GM18511 (cell line): ENCODE results near the gene PIGU.
"Not testable (repeated sequence)": the region's sequence is repeated elsewhere in the genome, so short reads cannot be mapped to it uniquely, and the experiment has no call there.

Source experiments
- ATAC-seq: cut with Tn5 transposase; IDR thresholded peaks from one replicate; pipeline ENCODE4 v1.9.1; 2021; ENCODE audit warnings: mild to moderate bottlenecking, moderate library complexity; ENCODE audit not compliant: unreplicated experiment

PIGU gene

DNA sequence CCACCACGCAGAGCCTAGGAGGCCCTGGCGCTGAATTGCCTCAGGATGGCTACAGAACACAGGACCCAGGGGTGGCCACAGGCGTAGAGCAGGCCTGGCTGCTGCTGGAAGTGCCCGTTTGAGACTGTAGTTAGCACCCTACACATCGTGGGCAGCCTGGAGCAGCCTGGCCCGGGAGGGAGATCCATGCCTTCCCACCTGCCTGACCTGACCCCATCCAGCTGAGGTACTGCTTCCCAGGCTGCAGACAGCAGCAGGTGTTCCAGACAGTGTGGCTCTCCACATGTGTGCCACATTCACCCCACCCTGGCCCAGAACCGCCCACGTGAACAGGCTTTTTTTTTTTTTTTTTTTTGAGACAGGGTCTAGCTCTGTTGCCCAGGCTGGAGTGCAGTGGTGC lies 139.2 kb downstream of the PIGU start:
- ATAC-seq: no peak

DNA sequence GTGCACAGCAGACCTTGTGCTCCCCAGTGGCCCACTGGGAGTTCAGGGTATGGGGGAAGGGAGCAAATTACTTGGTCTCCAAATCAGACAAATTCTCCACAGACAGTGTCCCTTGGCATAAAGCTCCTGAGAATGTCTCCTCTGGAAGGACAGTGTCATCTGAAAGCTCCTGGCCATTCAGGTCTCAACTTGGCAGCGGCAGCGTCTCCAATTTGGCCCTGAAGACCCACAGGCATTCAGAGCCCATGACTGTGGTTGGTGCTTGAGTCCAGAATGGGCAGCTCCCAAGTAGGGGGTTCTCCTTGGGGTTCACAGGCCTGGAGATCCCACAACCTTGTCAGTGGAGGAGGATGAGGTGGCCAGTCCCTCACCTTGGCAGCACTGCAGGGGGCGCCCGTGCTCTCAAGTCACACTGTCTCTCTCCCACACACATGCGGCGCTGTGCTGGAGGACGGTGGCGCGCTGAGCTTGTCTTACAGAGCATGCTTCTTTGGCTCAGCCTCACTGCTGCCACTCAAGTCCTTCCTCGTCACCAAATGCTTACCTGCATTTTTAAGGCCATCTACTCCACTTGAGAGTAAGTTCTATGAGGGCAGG lies 140.0 kb downstream of the PIGU start:
- no peak for ATAC-seq

DNA sequence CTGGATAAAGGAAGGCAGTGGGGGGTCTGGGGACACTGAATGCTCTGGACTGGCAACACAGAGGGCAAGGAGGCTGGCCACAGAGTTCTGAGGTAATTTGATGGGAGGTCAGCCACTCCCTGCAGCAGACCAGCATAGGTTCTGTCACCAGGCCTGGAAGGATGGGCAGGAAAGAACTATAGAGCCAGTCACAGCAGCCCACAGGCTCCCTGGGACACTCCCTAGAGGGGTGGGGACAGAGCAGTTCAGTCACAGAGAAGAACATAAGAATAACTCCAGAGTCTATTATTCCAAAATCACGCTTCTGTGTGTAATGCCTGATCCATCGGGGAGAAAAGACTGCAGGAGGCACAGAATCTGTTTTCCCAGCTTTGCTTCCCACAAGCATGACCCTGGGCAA lies 141.0 kb downstream of the PIGU start:
- ATAC-seq: no peak

- no peak for ATAC-seq
Measured at GRCh38 chr20:34535301-34535840, 141.5 kb downstream of the PIGU start.

DNA sequence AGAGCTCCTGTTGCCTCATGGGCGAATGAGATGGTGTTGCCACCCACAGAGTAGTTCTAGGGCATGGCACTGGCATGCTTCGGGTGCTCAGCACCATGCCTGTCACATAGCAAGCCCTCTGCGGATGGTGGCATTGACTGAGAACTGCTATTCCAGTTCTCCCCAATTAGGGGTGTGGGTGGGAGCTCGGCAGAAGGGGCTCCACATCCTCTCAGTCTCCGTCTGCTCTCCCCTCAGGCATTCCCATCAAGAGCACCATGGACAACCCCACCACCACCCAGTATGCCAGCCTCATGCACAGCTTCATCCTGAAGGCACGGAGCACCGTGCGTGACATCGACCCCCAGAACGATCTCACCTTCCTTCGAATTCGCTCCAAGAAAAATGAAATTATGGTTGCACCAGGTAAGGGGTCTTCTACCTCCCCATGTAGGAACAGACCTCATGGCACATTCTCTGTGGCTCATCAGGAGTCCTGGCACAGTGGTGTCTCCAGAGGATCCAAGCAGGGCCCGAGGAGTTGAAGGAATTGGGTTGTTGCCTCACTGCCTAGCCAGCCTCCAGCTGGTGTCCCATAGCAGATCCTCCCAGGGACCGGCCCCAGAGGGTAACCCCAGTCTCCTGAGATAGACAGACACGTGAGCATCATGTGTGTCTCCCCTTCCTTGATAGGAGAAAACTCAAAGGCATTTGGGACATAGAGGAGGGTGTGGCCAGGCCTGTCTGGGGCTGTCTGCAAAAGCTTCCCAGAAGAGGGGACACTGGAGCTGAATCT lies 142.3 kb downstream of the PIGU start:
- no peak for ATAC-seq

- no peak for ATAC-seq
Measured at GRCh38 chr20:34532756-34533155, 144.1 kb downstream of the PIGU start.

DNA sequence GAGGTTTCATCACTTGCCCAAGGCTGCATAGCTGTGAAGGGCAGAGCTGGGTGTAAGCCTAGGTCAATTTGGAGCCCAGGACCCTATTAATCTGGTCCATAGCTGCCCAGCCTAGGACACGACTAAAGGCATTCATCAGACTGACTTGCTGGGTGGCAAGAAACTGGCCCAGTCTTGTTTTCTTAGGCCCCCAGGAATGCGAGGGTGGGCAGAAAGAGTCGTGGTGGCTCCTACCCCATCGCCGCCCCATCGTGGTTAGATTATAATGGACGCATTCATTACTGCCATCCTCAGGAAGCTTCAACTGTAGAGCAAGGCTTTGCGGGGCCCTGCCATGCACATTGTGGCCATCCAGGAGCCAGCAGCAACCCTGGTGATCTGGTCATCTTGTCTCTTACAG lies 144.6 kb downstream of the PIGU start:
- no peak for ATAC-seq

- ATAC-seq: no peak
Measured at GRCh38 chr20:34531608-34532265, 145.2 kb downstream of the PIGU start.

GRCh38 chr20:34530342-34530741 lies 146.6 kb downstream of the PIGU start:
- ATAC-seq: no peak

DNA sequence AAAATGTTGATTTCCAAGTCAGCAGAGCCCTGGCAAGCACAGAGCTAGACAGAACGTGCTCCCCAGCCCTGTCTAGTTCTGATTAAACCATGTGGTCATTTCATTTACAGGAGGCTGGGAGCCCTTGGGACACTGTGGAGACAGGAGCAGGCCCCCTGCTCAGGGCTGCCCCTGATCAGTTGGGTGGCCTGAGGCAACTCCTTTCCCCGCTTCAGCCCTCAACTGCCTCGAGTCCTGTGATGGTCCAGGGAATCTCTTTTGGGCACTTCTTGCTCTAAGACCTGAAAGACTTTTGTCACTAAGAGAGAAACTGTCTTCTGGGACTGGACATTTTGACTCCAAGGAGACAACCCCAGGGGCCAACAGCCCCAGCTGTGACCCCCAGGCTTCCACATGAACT lies 147.2 kb downstream of the PIGU start:
- no peak for ATAC-seq

DNA sequence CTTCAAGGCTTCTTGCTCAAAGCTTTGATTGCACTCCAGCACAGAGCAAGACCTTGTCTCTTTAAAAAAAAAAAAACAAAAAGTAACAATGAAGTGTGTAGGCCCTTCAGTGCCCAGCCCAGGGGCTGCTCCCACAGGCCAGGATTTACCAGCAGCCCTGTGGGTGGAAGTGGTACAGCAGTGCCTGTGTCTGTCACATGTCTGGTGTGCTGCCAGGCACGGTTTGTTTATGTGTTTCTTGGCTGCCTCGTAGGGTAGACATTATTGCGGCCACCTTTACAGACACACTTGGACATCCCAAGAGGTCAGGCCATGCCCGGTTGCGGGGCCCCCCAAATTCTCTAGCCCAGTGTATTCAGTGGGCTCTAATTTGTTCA lies 148.0 kb downstream of the PIGU start:
- no peak for ATAC-seq

GRCh38 chr20:34527016-34527415 lies 149.9 kb downstream of the PIGU start:
- ATAC-seq: no peak

DNA sequence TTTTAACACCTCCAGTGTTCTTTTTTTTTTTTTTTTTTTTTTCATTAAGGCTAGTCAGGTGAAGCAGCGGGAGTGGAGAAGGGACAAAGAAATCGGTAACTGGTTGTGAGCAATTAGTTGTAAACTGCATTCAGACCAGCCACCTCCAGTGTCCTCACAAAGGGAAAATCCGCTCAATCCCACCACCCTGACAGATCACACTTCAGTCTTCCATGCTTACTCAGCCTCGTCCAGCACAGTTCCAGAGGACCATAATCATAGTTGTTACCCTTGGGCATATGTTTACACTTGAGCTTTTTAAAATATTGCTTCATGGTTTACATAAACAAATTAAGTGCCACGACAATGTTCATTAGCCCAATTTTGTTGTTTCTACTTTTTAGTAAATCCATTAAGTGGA lies 150.4 kb downstream of the PIGU start:
- ATAC-seq: no peak

GRCh38 chr20:34525709-34526416 lies 151.0 kb downstream of the PIGU start:
- ATAC-seq: no peak

DNA sequence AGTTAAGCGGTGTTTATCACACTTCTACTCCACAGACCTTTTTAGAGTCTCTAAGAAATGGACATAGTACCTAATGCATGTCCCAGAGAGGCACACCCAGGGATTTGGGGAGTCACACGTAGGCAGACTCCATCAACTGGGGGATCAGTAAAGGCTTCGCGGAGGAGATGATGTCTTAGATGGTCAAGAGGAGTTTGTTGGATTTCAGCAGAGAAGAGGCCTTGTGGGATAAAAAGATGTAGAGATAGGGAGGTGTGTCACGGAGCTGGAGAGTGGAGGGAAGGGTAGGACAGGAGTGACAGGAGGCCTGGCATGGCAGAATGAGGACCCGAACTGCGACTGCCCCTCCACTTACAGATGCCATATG lies 151.6 kb downstream of the PIGU start:
- no peak for ATAC-seq

DNA sequence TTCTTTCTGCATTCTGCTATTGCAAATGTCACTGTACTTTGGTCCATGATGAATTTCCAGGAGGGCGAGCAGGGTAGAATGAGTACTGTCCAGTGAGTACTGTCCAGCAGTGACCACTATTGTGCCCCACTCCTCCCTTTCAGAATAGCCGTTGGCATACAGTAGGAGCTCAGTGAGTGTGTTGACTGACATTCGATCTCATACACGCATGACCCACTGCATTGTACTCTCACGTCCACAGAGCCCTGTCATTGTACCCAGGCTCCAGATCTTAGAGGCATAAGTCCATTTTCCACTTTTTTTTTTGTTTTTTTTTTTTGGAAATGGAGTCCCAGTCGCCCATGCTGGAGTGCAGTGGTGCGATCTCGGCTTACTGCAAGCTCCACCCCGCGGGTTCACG lies 152.5 kb downstream of the PIGU start:
- no peak for ATAC-seq

GRCh38 chr20:34522969-34523871 lies 153.7 kb downstream of the PIGU start:
- no peak for ATAC-seq

- ATAC-seq: not testable (repeated sequence)
Measured at GRCh38 chr20:34519841-34520240, 157.1 kb downstream of the PIGU start.

GRCh38 chr20:34518863-34519262 lies 158.0 kb downstream of the PIGU start:
- ATAC-seq: not testable (repeated sequence)

GRCh38 chr20:34517114-34517505 lies 159.8 kb downstream of the PIGU start:
- ATAC-seq: no peak
